IPS-11a (cell line): Measurements from ENCODE around the gene LRRC4B.

ENCODE experiments used
- H3K4me3 ChIP-seq: one replicate; pipeline ENCODE4 v1.5.1; 2013; ENCODE audit warnings: low read depth, low read length, control low read depth

The LRRC4B gene

GRCh38 chr19:50467566-50467965, 100.7 kb downstream of the LRRC4B start:
- no peak overlapping the region for H3K4me3 ChIP-seq
